CD4-positive, alpha-beta memory T cell (primary cell): ENCODE results near the gene KRI1. TPM values are rescaled to one million over a fixed set of nuclear protein-coding genes. Genes with fewer than 3 reads are reported as not detected.
A peak's percentile ranks its signal among the peaks of the same experiment; 100 is the strongest.

Experiments
- CTCF ChIA-PET: fragments of 350-600 bp; sonication (Branson Sonifier 250); formaldehyde crosslinking; loops from one replicate; lab custom pipeline; 2021; ENCODE audit warnings: inconsistent platforms; ENCODE audit not compliant: partially characterized antibody; lab: Charles Lee
- POLR2A ChIA-PET: fragments of 350-600 bp; sonication (Branson Sonifier 250); formaldehyde crosslinking; loops from one replicate; lab custom pipeline; 2021; ENCODE audit not compliant: partially characterized antibody; lab: Charles Lee
- DNase-seq, 5 donors: peaks; one replicate each; pipeline versions ENCODE4 v3.0.0 to v3.0.0-alpha.2; 2020 to 2022; ENCODE audit warnings: mixed read lengths in 1 of 5
- H3K27ac ChIP-seq: one replicate; pipeline ENCODE4 v1.7.0; 2013; ENCODE audit warnings: low read depth, low read length
- H3K27me3 ChIP-seq: 2 replicates; pipeline ENCODE4 v1.7.0; 2013; ENCODE audit warnings: mild to moderate bottlenecking, low read length, moderate library complexity; ENCODE audit not compliant: insufficient read depth
- H3K36me3 ChIP-seq: 2 replicates; pipeline ENCODE4 v1.7.0; 2013; ENCODE audit warnings: mild to moderate bottlenecking, low read length, moderate library complexity; ENCODE audit not compliant: insufficient read depth
- H3K4me1 ChIP-seq: 2 replicates; pipeline ENCODE4 v1.7.0; 2013; ENCODE audit warnings: mild to moderate bottlenecking, low read length, moderate library complexity; ENCODE audit not compliant: insufficient read depth
- H3K4me3 ChIP-seq, 2 donors: one replicate each; pipeline ENCODE4 v1.7.0; 2013; ENCODE audit warnings: low read length in 2 of 2, mild to moderate bottlenecking in 1 of 2
- H3K9me3 ChIP-seq, 2 donors: one replicate each; pipeline ENCODE4 v1.7.0; 2013; ENCODE audit warnings: low read length in 2 of 2, control low read depth in 1 of 2; ENCODE audit not compliant: control insufficient read depth in 1 of 2
- H3K27ac Mint-ChIP-seq, 7 donors: one replicate each; pipeline ENCODE4 v1.8.0; 2020 to 2021; ENCODE audit warnings: mixed read lengths in 7 of 7, mild to moderate bottlenecking in 6 of 7, inconsistent platforms in 3 of 7, moderate library complexity in 3 of 7
- H3K27me3 Mint-ChIP-seq, 2 donors: one replicate each; pipeline ENCODE4 v1.8.0; 2020 to 2021; ENCODE audit warnings: mixed read lengths in 2 of 2
- H3K36me3 Mint-ChIP-seq, 2 donors: one replicate each; pipeline ENCODE4 v1.8.0; 2020 to 2021; ENCODE audit warnings: mixed read lengths in 2 of 2, inconsistent platforms in 1 of 2, mild to moderate bottlenecking in 1 of 2
- H3K4me1 Mint-ChIP-seq, 4 donors: one replicate each; pipeline ENCODE4 v1.8.0; 2020 to 2021; ENCODE audit warnings: mixed read lengths in 4 of 4, mild to moderate bottlenecking in 1 of 4
- H3K4me3 Mint-ChIP-seq, 8 donors: one replicate each; pipeline ENCODE4 v1.8.0; 2020 to 2021; ENCODE audit warnings: mixed read lengths in 8 of 8, mild to moderate bottlenecking in 7 of 8, moderate library complexity in 6 of 8, inconsistent platforms in 3 of 8
- H3K9me3 Mint-ChIP-seq, 8 donors: one replicate each; pipeline ENCODE4 v1.8.0; 2020 to 2021; ENCODE audit warnings: mixed read lengths in 8 of 8, mild to moderate bottlenecking in 5 of 8, inconsistent platforms in 3 of 8, moderate library complexity in 1 of 8
- intact Hi-C: fragments of 100-400 bp; cut with micrococcal nuclease; formaldehyde crosslinking; loops from one replicate; pipeline ENCODE4 v1.15.1; 2023
- polyA plus RNA-seq, 2 donors: library from polyadenylated mRNA; unstranded; fragments of 300-500 nt; fragmentation: Illumina TruSeq; gene quantifications; one replicate each; pipeline ENCODE4 v1.2.3, GENCODE V29; 2021
- total RNA-seq, 2 experiments: library from RNA; stranded (reverse); gene quantifications; one replicate each; pipeline ENCODE4 v1.2.3, GENCODE V29; 2021

The KRI1 gene
- total RNA-seq (10 to 100 TPM; 72.7 to 73.0 TPM), polyA plus RNA-seq (10 to 100 TPM in 1 of 2 donors, 1 to 10 TPM in 1; 3.2 to 36.3 TPM)

GRCh38 chr19:10565567-10566407, at the start of gene KRI1:
TSS of gene KRI1 (minus strand) at chr19:10566010. CDS start at chr19:10565999, 11 bp downstream.
- H3K4me1 Mint-ChIP-seq, result peaks cover 22 to 50% (median 33%) of the 10 kb centered on the region in 4 donors
- H3K4me1 ChIP-seq, result peaks cover 37% of the 10 kb centered on the region
- intact Hi-C loops, result loop anchor here (1.0 to 5.0 kb wide), 5 partner anchors 11 to 307 kb away; partner anchors contain the start of genes CARM1 and ILF3

GRCh38 chr19:10612499-10613119, 46.8 kb upstream of the KRI1 start:
- POLR2A ChIA-PET, result interaction anchor here (1.0 to 2.4 kb wide), 2 partner anchors 10 to 16 kb away, joined by 3 to 17 read pairs; no protein-coding TSS in a partner anchor
- Histone ChIP-seq H3K4me1 (peaks cover 35% of the 10 kb centered on the region), H3K27ac (no peak overlapping the region), H3K27me3 (no peaks in the 10 kb centered on the region), H3K36me3 (peaks cover 5% of the 10 kb centered on the region), H3K4me3 (no peak overlapping the region), H3K9me3 (no peaks in the 10 kb centered on the region)
- Mint-ChIP-seq H3K27ac (peak overlapping the region in 4 of 7 donors; percentile 29 to 77 (median 43)), H3K36me3 (peaks cover 7 to 10% of the 10 kb centered on the region in 2 donors), H3K27me3 (no peaks in the 10 kb centered on the region), H3K4me1 (peaks cover 8 to 40% (median 27%) of the 10 kb centered on the region in 4 donors), H3K9me3 (peaks cover 0 to 2% (median 0%) of the 10 kb centered on the region in 8 donors), H3K4me3 (peak overlapping the region in 1 of 8 donors; percentile 45)
- no peak for DNase-seq
- intact Hi-C loops, result no loop called here
- CTCF ChIA-PET, result interaction anchor here (2.5 to 3.6 kb wide), 2 partner anchors 32 kb away, joined by 11 to 18 read pairs; no protein-coding TSS in a partner anchor

More at GRCh38 chr19:10565567-10566407, at the start of gene KRI1:
- CTCF ChIA-PET, result interaction anchor here (0.7 to 1.7 kb wide), 3 partner anchors 9 to 25 kb away, joined by 3 to 9 read pairs (median 4); no protein-coding TSS in a partner anchor
- peaks cover 4% of the 10 kb centered on the region for H3K36me3 ChIP-seq
- H3K9me3 ChIP-seq, result no peaks in the 10 kb centered on the region
- H3K27ac ChIP-seq, result peak within 1 kb of the TSS; percentile 94
- H3K27me3 Mint-ChIP-seq, result no peaks in the 10 kb centered on the region
- peak within 1 kb of the TSS; percentile 95 to 99 (median 98) for H3K27ac Mint-ChIP-seq
- peaks cover 0 to 2% (median 0%) of the 10 kb centered on the region in 8 donors for H3K9me3 Mint-ChIP-seq
- H3K4me3 Mint-ChIP-seq, result peak within 1 kb of the TSS; percentile 90 to 99 (median 98)
- peak; percentile 98 to 100 (median 99) for DNase-seq
- POLR2A ChIA-PET, result interaction anchor here (0.7 to 10.2 kb wide), 18 partner anchors 12 to 423 kb away, joined by 3 to 128 read pairs (median 4); partner anchors contain the start of genes ATG4D, CARM1, DNM2 and QTRT1
- no peaks in the 10 kb centered on the region for H3K27me3 ChIP-seq
- peak within 1 kb of the TSS; percentile 95 to 97 for H3K4me3 ChIP-seq
- H3K36me3 Mint-ChIP-seq, result peaks cover 10 to 38% of the 10 kb centered on the region in 2 donors

DNA sequence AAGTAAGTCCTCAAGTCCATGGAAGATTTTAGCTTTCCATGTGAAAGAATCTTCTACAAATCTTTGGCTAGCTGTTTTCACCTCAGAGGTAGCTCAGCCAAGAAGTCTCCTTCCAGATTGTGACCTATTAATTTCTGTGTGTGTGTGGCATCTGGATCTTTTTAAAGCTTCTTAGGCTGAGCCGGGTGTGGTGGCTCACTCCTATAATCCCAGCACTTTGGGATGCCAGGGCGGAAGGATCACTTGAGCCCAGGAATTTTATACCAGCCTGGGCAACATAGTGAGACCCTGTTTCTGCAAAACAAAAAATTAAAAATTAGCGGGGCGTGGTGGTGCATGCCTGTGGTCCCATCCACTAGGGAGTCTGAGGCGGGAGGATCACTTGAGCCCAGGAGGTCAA, 46.1 kb upstream of the KRI1 start:
- Mint-ChIP-seq H3K27ac (peak overlapping the region in 1 of 7 donors; percentile 77), H3K27me3 (no peaks in the 10 kb centered on the region), H3K4me3 (no peak overlapping the region), H3K4me1 (peaks cover 8 to 37% (median 24%) of the 10 kb centered on the region in 4 donors), H3K36me3 (peaks cover 4 to 9% of the 10 kb centered on the region in 2 donors), H3K9me3 (peaks cover 0 to 2% (median 0%) of the 10 kb centered on the region in 8 donors)
- H3K9me3 ChIP-seq, result no peaks in the 10 kb centered on the region
- CTCF ChIA-PET, result interaction anchor here (2.5 to 3.6 kb wide), 2 partner anchors 31 to 32 kb away, joined by 11 to 18 read pairs; no protein-coding TSS in a partner anchor
- no peak overlapping the region for H3K27ac ChIP-seq
- intact Hi-C loops, result no loop called here
- H3K4me3 ChIP-seq, result no peak overlapping the region
- peaks cover 30% of the 10 kb centered on the region for H3K4me1 ChIP-seq
- H3K36me3 ChIP-seq, result peaks cover 5% of the 10 kb centered on the region
- no peak for DNase-seq
- POLR2A ChIA-PET, result interaction anchor here (1.0 to 2.4 kb wide), 3 partner anchors 9 to 15 kb away, joined by 3 to 17 read pairs (median 4); no protein-coding TSS in a partner anchor
- H3K27me3 ChIP-seq, result no peaks in the 10 kb centered on the region

DNA sequence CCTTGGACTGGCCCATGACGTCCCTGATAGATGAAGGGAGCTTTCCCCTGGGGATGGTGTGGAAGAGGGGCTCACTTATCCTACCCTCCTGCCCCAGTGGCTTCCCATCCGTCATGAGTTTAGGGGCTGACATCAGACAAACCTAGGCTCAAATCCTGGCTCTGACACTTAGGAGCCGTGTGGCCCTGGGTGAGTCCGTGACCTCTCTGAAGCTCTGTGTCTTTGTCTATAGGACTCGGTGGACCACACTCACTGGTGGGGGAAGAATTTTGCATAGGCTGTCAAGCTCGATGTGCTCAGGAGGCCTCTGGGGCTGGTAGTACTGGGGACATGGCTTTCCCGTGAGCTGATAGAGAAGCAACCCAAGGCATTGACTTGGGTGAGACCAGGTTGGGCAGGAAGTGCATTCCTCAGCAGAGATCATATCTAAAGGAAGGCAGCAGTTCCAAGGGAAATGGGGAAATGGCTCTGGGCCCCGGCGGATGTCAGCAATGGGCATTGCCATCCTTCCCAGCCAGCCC, 38.7 kb upstream of the KRI1 start:
- intact Hi-C loops, result loop anchor here (1.0 to 5.0 kb wide), 2 partner anchors 37 to 40 kb away; partner anchors contain the start of genes CDKN2D and KRI1
- no peaks in the 10 kb centered on the region for H3K27me3 ChIP-seq
- peak in 2 of 5 donors; percentile 22 to 47 for DNase-seq
- peak overlapping the region; percentile 96 for H3K27ac ChIP-seq
- peaks cover 17 to 34% (median 21%) of the 10 kb centered on the region in 4 donors for H3K4me1 Mint-ChIP-seq
- ChIA-PET CTCF (interaction anchor here (0.6 to 7.5 kb wide), 10 partner anchors 12 to 125 kb away, joined by 3 to 53 read pairs (median 4); partner anchors contain the start of gene QTRT1), POLR2A (interaction anchor here (1.0 to 4.6 kb wide), 22 partner anchors 8 to 1687 kb away, joined by 3 to 65 read pairs (median 14); partner anchors contain the start of genes CDKN2D, KRI1, QTRT1 and S1PR5)
- H3K36me3 Mint-ChIP-seq, result peaks cover 0 to 12% of the 10 kb centered on the region in 2 donors
- peak overlapping the region; percentile 85 to 94 for H3K4me3 ChIP-seq
- no peaks in the 10 kb centered on the region for H3K9me3 ChIP-seq
- peaks cover 0 to 2% (median 0%) of the 10 kb centered on the region in 8 donors for H3K9me3 Mint-ChIP-seq
- no peaks in the 10 kb centered on the region for H3K36me3 ChIP-seq
- peak overlapping the region; percentile 98 to 99 (median 99) for H3K4me3 Mint-ChIP-seq
- no peaks in the 10 kb centered on the region for H3K27me3 Mint-ChIP-seq
- H3K27ac Mint-ChIP-seq, result peak overlapping the region; percentile 99 to 100 (median 100)
- H3K4me1 ChIP-seq, result peaks cover 29% of the 10 kb centered on the region

DNA sequence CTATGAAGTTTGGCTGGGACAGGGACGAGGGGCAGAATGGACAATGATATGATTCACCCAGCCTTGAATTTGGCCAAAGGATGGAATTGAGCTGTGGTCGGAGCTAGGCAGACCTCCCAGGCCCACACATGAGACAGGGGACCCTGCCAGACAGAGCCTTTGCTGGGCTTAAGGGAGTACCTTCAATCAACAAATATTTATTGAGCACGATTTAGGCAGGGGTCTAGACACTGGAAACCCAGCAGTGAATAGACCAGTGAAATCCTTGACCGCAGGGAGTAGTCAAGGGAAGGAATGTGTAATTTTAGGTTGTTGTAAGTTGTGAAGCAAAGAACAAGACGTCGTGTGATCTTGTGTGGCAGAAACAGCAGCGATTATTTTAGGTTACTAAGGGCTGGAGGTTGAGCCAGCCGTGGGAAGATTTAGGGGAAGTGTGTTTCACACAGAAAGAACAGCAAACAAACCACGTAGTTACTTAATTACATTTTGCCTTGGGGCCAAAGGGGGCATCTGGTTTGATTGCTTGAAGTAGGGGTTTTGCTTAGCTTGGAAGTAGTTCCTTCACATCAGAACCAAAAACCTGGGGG, 38.2 kb upstream of the KRI1 start:
- no peaks in the 10 kb centered on the region for H3K27me3 ChIP-seq
- H3K4me3 ChIP-seq, result peak overlapping the region; percentile 85 to 94
- H3K36me3 ChIP-seq, result no peaks in the 10 kb centered on the region
- POLR2A ChIA-PET, result interaction anchor here (0.7 to 4.6 kb wide), 29 partner anchors 8 to 1687 kb away, joined by 3 to 65 read pairs (median 7); partner anchors contain the start of genes CDKN2D, DNM2, KRI1 and QTRT1
- Mint-ChIP-seq H3K27ac (peak overlapping the region; percentile 99 to 100 (median 100)), H3K27me3 (no peaks in the 10 kb centered on the region), H3K36me3 (peaks cover 0 to 12% of the 10 kb centered on the region in 2 donors), H3K9me3 (peaks cover 0 to 2% (median 0%) of the 10 kb centered on the region in 8 donors), H3K4me3 (peak overlapping the region; percentile 98 to 99 (median 99)), H3K4me1 (peaks cover 17 to 34% (median 21%) of the 10 kb centered on the region in 4 donors)
- no peaks in the 10 kb centered on the region for H3K9me3 ChIP-seq
- peak overlapping the region; percentile 96 for H3K27ac ChIP-seq
- CTCF ChIA-PET, result interaction anchor here (0.6 to 7.5 kb wide), 9 partner anchors 12 to 125 kb away, joined by 3 to 53 read pairs (median 3); partner anchors contain the start of gene QTRT1
- H3K4me1 ChIP-seq, result peaks cover 29% of the 10 kb centered on the region
- DNase-seq, result peak; percentile 40 to 69 (median 57)
- intact Hi-C loops, result loop anchor here (1.0 to 5.0 kb wide), 4 partner anchors 23 to 50 kb away; partner anchors contain the start of genes CDKN2D, ILF3 and KRI1
